GM18502 (cell line): Measurements from ENCODE around the gene GLIS1.

Experiments used
- ATAC-seq: cut with Tn5 transposase; IDR thresholded peaks from one replicate; pipeline ENCODE4 v1.9.1; 2021; ENCODE audit warnings: mild to moderate bottlenecking; ENCODE audit not compliant: unreplicated experiment, poor library complexity

The GLIS1 gene

DNA sequence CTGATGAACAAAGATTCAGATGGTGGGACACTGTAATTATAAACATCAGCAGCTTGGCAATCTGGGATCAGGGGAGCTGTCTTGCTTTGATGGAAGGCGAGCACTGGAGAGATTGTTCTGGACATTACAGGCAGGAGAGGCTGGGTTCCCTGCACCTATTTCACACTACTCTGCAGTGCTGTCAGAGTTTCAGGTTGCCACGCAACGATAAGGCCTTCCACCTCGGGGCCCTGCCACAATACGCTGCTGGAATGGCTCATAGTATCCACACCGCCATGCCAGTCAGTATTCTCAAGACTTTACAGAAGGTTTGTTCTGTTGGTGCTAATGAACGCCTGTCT, 96.8 kb downstream of the GLIS1 start:
- no peak for ATAC-seq

DNA sequence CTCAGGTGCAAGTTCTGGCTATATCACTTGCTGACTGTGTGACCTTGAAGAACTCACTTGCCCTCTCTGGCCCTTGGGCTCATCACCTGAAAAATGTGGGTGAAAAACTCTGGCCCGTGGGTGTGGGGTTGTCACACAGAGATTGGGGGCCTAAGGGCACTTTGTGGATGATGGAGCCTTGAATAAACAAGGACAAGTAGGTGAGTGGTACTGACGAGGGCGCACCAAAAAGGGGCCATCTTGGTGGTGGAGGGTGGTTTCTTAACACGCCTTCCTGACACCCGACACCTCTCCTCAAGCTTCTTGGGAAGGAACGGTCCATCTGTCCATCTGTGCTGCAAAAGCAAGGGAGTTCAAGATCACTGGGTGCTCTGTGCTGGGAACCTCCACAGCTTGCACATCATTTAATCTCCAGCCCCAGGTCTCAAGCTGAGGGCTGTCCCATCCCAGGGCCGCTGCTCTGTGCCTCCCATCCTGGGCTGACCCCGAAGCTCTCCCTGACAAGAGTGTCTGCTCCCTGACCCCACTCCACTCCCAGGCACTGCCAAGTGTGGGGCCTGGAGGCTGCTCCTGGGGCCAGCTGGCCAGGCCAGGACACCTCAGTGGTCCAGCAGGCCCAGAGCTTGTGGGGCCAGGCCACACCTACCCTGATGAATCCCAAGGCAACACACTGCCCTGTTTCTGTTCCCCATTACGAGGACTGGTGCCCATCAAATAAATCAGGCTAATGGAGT, 97.3 kb downstream of the GLIS1 start:
- ATAC-seq, result no peak

DNA sequence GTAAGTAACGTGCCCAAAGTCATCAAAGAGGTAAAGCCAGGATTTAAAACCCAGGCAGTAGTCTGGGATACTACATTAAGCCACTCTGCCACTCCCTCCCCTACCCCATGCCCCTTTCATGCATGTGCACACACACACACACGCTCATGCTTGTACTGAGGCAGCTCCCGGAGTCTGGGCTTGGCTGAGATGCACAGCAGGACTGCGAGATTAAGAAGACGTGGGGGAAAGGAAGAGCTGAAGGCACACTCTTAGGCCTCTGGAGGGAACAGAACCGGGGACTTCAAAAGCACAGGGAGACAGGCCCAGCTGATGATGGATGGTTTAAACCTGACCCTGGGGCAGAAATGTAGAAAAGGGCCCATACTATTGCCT, 98.3 kb downstream of the GLIS1 start:
- ATAC-seq, result no peak

DNA sequence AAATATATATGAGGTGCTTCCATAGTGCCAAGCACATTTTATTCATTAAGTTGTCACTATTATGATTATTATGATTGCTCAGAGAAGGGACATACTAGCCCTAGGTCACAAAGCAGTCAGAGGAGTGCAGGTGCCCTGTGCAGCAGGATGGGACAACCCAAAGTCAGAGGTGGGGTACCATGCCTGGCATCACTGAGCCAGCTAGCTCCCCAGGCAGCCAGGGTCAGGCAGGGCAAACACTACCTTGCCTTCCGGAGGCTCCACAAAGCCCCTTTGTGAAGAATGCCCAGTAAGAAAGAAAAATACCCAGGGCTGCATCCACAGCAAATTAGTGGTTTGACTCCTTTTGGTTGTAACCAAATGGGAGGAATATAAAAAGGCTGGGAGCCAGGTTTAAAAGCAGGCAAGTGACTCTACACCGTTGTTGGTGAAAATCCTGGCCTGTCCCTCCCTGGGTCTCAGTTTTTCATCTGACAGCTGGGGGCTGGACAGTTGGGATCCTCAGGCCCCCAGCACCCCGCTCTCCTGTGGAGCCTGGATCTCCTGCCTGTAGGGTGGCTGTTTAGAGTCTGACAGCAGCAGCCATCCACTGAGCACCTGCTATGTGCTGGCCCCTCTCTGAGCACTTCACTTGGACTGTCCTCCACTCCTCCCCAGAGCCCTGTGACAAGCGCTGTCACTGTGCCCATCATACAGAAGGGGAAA, 98.8 kb downstream of the GLIS1 start:
- ATAC-seq, result no peak

DNA sequence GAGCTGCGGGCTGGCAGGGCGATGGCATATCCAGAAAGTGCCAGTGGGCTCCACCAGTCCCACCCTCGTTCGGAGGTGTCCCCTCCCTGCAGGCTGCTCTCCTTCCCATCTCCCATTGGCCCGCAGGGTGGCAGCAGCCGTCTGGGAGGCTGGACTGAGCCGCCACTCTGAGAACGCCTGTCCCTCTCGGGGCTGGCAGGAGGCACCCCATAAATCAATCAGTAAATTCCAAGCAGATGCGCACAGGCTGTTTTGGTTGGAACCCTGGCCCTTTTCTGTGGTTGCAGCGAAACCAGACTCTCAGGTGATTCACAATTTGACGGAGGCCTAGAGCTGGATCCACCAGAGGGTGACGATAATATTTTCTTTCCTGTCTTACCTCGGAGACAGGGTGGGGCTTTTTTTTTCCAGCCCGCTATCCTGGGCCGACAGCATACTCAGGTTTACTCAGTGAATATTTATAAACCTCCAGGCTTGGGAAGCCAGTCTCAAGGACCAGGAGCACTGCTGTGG, 99.7 kb downstream of the GLIS1 start:
- no peak for ATAC-seq

DNA sequence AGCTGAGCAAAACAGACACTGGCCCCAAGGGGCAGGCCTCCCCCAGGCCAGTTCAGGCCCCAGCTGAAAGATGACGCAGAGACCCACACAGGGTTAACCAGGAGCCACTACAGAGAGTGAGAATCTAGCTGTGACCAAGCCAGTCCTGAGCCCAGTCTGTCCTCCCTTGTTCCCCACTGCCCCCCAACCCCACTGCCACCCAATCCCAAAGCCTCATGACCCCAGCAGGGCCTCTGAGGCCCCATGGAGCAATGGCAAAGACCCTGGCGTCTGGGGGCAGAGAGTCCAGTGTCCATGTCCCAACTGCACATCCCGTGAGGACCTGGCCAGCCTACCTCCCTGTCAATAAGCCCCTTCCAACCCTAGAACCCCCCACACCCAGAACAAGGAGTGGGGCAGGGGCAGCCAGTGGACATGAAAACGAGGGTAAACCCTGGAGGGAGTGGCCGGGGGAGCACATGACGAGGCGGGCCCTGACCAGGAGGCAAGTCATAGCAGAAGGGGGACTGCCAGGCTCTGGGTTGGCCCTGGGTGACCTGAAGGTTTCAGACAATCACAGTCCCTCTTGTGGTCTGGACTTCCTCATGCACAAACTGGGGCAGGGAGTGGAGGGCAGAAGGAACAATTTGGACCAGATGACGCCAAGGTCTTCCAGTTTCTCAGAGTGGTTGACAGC, 100.5 kb downstream of the GLIS1 start:
- no peak for ATAC-seq

DNA sequence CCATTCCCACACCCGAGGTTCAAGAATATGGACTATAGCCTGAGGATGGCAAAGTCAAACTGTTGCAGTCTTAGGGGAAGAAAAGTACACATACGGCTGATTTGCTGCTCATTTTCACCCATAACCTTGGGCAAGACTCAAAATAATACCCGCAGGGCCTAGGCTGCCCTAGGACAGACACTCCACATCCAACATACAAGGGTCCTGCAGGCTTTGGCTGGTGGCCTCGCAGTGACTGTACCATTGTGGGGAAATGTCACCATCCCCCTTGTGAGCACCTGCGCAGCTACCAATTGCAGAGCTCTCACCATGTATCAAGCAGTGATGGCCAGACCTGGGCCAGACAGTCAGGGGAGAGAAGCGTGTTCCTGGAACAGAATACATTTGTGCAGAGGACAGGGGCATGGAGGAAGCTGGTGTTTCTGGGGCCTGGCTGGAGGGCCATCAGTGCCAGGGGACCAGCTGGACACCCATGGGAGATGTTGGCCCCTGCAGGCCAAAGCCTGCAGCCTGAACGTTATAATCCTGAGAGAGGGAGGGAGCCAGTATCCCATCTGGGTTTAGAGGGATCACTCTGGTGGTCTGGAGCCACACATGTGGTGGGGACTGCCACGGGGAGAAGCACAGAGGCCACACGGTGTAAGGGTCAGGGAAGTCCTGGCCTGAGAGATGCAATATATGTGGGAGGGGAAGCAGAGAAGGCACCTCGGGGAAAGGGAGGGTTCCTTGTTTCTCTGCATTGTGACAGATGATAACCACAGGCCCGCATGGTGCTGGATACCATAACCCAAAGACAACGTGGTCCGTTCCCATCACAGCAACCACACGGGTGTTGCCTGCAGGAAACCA, 101.2 kb downstream of the GLIS1 start:
- ATAC-seq, result no peak

DNA sequence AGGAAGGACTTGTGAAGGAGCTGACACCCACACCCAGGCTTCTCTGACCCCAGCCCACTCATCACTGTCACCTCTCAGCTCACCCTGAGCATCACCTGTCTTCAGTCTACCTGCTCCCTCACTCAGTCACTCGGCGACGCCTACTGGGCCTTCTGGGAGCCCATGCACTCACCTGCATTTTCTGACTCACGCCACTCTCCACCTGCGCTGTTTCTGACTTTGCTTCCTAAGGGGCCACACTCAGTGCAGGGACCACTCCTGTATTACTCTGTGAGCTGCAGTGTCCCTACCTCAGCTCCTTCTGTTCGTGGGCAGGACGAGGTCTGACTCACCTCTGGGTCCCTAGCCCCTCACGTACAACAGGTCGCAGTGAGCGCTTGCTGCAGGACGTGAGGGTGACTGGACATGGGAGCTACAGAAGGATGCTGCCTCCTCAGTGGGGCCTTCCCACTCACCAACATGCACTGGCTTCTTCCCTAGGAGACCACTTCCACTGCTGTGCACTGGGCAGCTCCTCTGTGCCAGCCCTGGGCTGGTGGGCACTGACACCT, 102.3 kb downstream of the GLIS1 start:
- ATAC-seq, result no peak

DNA sequence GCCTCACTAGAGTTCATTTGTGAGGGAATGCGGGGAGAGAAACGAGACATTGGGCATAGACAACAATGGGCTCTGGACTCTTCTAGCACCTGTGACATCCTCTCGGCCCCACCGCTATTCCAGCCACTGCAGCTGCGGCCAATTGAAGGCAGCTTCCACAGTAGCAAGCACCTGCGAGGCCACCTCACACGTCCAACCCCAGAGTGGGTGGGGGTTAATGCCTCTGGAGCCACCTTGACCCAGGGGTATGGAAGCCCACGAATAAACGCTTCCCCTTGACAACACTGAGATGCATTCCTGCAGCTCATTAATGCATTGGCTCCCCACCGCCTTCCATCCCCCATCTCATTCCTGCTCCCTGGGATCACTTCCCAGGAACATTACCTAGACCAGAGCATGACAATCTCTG, 104.4 kb downstream of the GLIS1 start:
- ATAC-seq, result no peak

DNA sequence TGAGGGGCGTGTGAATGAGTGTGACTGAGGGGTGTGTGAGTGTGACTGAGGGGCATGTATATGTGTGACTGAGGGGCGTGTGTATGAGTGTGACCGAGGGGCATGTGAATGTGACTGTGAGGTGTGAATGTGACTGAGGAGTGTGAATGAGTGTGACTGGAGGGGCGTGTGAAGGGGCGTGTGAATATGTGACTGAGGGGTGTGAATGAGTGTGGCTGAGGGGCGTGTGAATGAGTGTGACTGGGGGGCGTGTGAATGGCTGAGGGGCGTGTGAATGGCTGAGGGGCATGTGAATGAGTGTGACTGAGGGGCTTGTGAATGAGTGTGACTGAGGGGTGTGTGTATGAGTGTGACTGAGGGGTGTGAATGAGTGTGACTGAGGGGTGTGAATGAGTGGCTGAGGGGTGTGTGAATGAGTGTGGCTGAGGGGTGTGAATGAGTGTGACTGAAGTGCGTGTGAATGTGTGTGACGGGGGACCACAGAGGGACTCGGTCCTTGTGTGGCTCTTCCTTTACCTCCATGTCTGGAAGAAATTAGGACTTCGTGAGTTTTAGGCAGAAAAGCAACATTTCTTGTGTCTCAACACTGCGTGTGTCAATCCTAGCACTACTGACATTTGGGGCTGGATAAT, 105.8 kb downstream of the GLIS1 start:
- ATAC-seq, result no peak

DNA sequence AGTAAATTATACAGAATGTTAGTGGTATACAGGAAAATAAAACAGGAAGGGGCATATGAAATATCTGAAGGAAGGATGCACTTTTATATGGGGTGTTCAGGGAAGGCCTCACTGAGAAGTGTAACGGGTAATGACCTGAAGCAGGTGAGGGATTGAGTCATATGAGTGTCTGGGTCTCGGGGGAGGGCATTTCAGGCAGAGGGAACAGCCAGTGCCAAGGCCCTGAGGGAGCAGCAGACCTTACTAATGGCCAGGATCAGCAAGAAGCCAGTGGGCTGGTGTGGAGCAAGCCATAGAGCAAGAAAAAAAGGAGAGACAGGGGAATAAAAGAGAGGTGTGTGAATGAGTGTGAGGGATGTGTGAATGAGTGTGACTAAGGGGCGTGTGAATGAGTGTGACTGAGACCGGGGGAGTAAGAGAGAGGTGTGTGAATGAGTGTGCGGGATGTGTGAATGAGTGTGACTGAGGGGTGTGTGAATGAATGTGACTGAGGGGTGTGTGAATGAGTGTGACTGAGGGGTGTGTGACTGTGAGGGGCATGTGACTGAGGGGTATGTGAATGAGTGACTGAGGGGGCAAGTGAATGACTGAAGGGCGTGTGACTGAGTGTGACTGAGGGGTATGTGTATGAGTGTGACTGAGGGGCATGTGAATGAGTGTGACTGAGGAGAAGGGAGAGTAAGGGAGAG, 107.2 kb downstream of the GLIS1 start:
- ATAC-seq, result no peak

DNA sequence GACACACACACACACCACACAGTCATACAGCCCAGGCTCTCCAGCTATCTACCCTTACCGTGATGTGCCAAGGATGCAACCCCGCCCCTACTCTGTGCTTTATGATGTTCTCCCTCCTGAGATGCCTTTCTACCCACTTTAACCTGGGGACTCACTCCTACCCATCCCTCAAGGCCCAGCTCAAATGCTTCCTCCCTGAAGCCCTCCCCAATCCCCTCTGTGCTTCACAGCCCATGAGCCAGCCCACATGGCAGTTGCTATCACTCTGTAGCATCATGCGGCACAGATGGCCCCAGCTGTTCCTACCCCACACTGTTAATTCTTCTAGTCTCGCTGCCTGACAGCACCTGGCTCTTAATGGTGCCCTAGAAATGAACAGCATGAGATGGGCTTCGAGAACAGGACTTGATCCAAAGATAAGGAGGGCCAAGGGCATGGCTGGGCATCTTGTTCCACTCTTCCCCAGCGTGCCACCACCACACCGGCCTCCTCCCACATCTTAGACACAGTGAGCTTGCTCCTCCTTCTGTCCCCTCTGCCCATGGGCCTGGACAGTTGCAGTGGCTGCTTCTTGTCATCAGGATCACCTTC, 109.8 kb downstream of the GLIS1 start:
- no peak for ATAC-seq

DNA sequence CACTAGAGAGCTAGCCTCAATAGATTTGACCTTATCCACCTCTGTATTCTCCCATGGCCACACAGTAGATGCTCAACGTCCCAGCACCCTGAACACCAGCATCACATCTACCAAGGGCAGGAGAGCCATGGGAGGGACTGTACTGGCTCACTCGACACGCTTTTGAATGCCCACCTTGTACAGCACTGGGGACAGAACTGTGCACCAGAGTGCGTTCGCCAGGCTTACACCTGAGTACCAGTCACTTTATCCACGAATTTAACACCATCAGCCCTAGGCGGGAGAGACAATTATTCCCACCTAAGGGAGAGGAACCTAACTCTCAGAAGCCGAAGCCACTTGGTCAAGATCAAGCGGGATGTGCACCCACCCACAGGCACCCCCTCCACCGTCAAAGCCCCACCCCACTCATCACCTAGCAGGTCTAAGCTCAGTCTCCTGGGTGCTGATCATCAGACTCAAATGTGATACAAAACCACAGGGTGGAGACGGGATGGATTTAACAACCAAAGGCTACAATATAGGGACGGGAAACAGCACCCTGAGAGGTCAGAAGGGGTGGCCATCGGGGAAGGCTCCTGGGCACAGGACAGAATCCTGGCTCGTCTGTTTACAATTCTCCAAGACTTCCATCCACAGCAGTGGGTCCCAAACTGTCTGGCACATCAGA, 110.5 kb downstream of the GLIS1 start:
- no peak for ATAC-seq

DNA sequence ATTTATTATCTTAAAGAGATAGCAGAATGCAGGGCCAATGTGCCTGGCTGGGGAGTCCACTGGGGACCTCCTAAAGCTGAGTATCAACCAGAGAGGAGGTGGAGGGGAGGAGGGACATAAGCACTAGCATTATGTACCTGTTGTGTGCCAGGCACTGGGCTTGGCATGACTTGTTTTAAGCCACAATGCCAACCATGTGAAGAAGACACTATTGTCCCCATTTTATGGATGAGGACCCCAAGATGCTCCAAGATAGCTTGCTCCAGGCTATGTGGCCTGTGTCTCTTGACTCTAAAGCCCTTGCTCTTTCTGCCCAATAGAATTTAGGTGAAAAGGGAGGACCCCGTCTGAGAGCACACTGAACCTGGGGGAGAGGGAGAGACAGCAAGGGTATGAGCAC, 111.3 kb downstream of the GLIS1 start:
- ATAC-seq, result no peak

DNA sequence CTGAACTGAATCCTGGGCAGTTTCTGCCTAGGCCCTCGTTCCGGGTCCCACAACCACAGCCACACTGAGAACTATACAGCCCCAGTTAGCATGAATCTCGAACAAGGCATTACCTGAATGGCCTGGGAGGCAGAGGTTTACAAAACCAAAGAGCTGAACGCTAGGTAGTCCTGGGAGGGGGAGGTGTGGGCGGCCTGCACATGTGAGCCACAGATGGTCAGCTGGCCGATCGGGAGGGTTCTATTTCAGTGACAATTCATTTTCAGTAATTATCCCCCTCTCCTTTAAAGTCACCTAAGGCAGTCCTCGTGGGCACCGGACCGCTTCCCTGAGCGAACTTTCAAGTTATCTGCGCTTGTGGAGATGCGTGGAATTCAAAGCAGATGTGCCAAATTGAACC, 111.9 kb downstream of the GLIS1 start:
- ATAC-seq, result no peak

DNA sequence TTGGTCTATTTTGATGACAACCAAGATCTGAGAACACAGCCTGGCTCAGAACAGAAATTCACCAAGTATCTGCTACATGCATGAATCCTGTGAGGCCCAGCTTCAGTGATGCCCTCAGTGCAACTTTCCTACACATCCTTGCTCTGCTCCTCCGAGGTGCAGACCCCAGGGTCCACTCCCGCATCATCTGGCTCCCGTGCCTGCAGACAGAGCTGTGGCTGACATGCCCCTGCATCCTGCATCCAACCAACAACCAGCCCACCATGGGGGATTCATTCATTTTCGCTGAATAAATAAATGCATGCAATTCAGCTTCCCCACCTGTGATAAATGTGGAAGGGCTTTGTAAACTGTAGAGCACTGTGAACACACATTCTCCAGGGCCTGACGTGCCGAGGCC, 112.3 kb downstream of the GLIS1 start:
- ATAC-seq, result no peak

DNA sequence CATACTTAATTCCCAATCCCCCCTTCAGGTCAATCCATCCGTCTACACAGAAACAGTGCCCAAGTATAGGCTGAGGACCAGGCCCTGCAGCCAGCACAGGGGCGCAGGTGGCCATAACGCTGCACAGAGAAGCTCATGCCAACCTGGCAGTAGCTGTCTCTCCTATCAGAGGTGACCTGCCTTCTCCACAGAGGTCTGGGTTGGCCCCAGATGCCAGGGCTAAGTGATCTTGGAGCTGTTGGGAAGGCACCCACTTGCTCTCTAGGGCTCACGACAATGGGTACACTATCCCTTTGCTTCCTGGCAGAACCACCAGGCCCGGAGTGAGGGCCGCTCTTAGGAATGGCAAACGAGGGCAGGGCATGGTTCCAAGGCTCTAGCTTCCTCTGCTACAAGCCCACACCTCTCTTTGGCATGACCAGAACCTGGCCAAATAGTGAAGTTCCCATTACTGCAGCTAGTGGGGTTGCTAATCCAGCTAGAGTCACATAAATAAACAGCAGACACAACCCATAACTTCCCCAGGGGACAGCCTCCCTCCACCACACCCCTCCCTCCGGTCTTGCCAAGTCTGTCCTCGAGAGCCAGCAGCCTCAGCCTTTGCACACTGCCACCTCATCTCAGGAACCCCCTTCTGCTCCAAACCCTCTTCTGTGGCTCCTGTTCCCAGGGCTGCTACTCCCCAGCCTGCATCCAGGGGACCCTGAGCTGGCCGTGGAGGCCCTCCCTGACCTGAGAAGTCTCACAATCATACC, 113.0 kb downstream of the GLIS1 start:
- no peak for ATAC-seq

DNA sequence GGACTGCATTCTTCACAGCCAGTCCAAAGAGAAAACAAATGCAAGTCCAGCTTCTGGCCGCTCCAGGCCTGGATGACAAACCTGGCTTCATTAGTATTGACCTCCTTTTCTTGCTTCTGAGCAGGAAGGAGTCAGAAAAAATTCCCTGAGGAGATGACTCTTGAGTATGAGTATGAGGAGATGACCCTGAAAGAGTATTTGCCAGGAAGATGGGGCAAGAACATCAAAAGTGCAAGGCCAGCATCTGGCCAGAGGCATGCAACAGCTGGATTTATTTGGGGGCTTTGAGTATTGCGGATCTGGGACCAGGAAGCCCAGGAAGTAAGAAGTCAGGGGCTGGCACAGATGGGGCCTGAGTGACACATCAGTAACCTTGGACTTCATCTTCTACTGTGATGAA, 113.9 kb downstream of the GLIS1 start:
- ATAC-seq, result no peak
